Uterus (tissue), 4 donors: ENCODE data around the gene LRFN3. TPM values are rescaled to one million over a fixed set of nuclear protein-coding genes. Genes with fewer than 3 reads are reported as not detected.

Experiments used
- DNase-seq, 2 donors: peaks; one replicate each; pipeline ENCODE4 v3.0.0-alpha.2; 2019 to 2020
- H3K27ac ChIP-seq, 2 donors: fragments of 200-600 bp; sonication (generic); 1 replicate in 1 of 2; 2 replicates in 1 of 2; pipeline ENCODE4 v1.5.1; 2016 to 2018
- H3K27me3 ChIP-seq, 2 donors: fragments of 200-600 bp; sonication (generic); one replicate each; pipeline ENCODE4 v1.5.1; 2018 to 2019; ENCODE audit warnings: control low read depth in 1 of 2
- H3K36me3 ChIP-seq, 2 donors: fragments of 200-600 bp; sonication (generic); one replicate each; pipeline ENCODE4 v1.5.1; 2019; ENCODE audit warnings: control low read depth in 1 of 2
- H3K4me1 ChIP-seq, 2 donors: fragments of 200-600 bp; sonication (generic); one replicate each; pipeline ENCODE4 v1.5.1; 2018 to 2019; ENCODE audit warnings: control low read depth in 1 of 2
- H3K4me3 ChIP-seq, 2 donors: fragments of 200-600 bp; sonication (generic); 1 replicate in 1 of 2; 2 replicates in 1 of 2; pipeline ENCODE4 v1.5.1; 2018 to 2019; ENCODE audit warnings: mild to moderate bottlenecking in 1 of 2
- H3K9me3 ChIP-seq, 2 donors: fragments of 200-600 bp; sonication (generic); one replicate each; pipeline ENCODE4 v1.5.1; 2019; ENCODE audit warnings: control low read depth in 1 of 2
- POLR2A ChIP-seq, 2 donors: fragments of 450-650 bp; IDR thresholded peaks; one replicate each; pipeline ENCODE4 v1.6.1; 2016; ENCODE audit warnings: antibody characterized with exemption in 2 of 2, mild to moderate bottlenecking in 1 of 2, moderate library complexity in 1 of 2
- intact Hi-C: fragments of 100-400 bp; cut with DNase I; formaldehyde crosslinking; loops from one replicate; pipeline ENCODE4 v1.15.1; 2023; ENCODE audit warnings: low total_unique reads
- total RNA-seq, 4 donors: library from RNA; depleted of rRNA in 3 of 4; stranded (reverse); fragments of >200 nt in 3 of 4; gene quantifications; one replicate each; pipeline versions ENCODE4 v1.1.0 to v1.2.4, GENCODE V29; 2014 to 2023
- TF ChIP-seq, protein P1 (sequence below), 4 experiments: fragments of 200-600 bp in 2 of 4; fragments of 450-650 bp in 2 of 4; sonication (generic) in 2 of 4; IDR thresholded peaks; one replicate each; pipeline ENCODE4 v1.5.1; 2016 to 2019; ENCODE audit warnings: antibody characterized with exemption in 4 of 4, mild to moderate bottlenecking in 2 of 4, moderate library complexity in 1 of 4
- donor health status: DM: yes; HTN: yes; CAD: no.

Gene LRFN3, protein sequence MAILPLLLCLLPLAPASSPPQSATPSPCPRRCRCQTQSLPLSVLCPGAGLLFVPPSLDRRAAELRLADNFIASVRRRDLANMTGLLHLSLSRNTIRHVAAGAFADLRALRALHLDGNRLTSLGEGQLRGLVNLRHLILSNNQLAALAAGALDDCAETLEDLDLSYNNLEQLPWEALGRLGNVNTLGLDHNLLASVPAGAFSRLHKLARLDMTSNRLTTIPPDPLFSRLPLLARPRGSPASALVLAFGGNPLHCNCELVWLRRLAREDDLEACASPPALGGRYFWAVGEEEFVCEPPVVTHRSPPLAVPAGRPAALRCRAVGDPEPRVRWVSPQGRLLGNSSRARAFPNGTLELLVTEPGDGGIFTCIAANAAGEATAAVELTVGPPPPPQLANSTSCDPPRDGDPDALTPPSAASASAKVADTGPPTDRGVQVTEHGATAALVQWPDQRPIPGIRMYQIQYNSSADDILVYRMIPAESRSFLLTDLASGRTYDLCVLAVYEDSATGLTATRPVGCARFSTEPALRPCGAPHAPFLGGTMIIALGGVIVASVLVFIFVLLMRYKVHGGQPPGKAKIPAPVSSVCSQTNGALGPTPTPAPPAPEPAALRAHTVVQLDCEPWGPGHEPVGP
- 10 to 100 TPM in 2 of 4 donors, 1 to 10 TPM in 2; 3.1 to 22.4 (median 9.6) TPM for total RNA-seq

DNA sequence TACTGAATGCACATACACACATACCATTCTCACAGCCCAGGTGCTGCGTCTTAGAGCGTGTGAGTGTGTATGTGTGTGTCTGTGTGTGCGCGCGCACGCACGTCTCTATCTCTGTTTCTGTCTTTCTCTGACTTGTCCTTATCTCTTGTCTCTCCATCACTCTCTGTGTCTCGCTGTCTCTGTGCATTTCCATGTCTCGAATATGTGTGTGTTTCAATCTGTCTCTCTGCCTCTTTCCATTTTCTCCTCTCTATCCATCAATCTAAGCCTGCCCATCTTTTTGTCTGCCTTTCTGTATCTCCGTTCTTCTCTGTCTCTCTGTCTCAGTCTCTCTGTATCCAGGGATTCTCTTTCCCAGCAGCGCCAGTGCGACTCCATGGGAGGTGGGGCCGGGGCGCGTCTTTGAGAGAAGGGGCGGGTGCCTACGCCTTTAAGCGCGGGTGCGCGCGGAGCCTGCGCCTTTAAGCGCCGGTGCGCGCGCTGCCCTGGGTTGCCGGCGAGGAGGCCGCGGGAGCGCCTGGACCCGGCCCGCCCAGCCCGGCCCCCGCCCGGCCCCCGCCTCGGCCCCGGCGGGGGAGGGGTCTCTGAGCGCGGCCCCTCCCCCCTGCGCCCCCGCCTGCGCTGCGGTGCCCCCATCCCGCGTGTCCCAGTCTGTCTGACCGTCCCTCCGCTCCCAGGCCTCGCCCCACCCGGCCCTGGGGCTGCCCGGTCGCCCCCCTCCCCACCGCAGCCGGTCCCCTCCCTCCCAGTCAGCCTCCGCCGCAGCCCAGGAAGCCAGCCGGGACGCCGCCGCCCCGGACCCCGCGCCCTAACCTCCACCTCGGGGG, at the start of gene LRFN3:
TSS of gene LRFN3 (plus strand) at position 464 of the 827 bp plus-strand sequence. CDS start 3,052 bp downstream, outside the sequence.
- intact Hi-C loops = loop anchor here (10.0 kb wide), 2 partner anchors 51 to 151 kb away; no protein-coding TSS in a partner anchor

GRCh38 chr19:35887197-35887596, 49.0 kb upstream of the LRFN3 start:
- no peaks in the 10 kb centered on the region for H3K36me3 ChIP-seq
- intact Hi-C loops = loop anchor here (10.0 kb wide), 1 partner anchor 48 kb away; the partner anchor contains the start of gene LRFN3
- DNase-seq = no peak
- no peaks in the 10 kb centered on the region for H3K27me3 ChIP-seq
- H3K27ac ChIP-seq = no peak overlapping the region
- no peak overlapping the region for H3K4me3 ChIP-seq
- TF ChIP-seq, protein P1, sequence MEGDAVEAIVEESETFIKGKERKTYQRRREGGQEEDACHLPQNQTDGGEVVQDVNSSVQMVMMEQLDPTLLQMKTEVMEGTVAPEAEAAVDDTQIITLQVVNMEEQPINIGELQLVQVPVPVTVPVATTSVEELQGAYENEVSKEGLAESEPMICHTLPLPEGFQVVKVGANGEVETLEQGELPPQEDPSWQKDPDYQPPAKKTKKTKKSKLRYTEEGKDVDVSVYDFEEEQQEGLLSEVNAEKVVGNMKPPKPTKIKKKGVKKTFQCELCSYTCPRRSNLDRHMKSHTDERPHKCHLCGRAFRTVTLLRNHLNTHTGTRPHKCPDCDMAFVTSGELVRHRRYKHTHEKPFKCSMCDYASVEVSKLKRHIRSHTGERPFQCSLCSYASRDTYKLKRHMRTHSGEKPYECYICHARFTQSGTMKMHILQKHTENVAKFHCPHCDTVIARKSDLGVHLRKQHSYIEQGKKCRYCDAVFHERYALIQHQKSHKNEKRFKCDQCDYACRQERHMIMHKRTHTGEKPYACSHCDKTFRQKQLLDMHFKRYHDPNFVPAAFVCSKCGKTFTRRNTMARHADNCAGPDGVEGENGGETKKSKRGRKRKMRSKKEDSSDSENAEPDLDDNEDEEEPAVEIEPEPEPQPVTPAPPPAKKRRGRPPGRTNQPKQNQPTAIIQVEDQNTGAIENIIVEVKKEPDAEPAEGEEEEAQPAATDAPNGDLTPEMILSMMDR (IDR thresholded peaks at IDR 0.05) = no peak
- no peak for TF ChIP-seq POLR2A (IDR thresholded peaks at IDR 0.05)
- no peaks in the 10 kb centered on the region for H3K9me3 ChIP-seq
- H3K4me1 ChIP-seq = no peaks in the 10 kb centered on the region

More for the DNA sequence above, at the start of gene LRFN3:
- Histone ChIP-seq H3K4me3 (peak within 1 kb of the TSS; percentile 31 to 69), H3K36me3 (no peaks in the 10 kb centered on the region), H3K4me1 (peaks cover 0 to 5% of the 10 kb centered on the region in 2 donors), H3K27me3 (no peaks in the 10 kb centered on the region), H3K27ac (peak within 1 kb of the TSS; percentile 84 to 90), H3K9me3 (no peaks in the 10 kb centered on the region)
- peak; percentile 75 to 78 for DNase-seq
- peak in 1 of 2 donors; percentile 12 for TF ChIP-seq POLR2A (IDR thresholded peaks at IDR 0.05)
- TF ChIP-seq, protein P1 (IDR thresholded peaks at IDR 0.05) = no peak

GRCh38 chr19:35888398-35888797, 47.8 kb upstream of the LRFN3 start:
- no peaks in the 10 kb centered on the region for H3K36me3 ChIP-seq
- DNase-seq = no peak
- H3K27me3 ChIP-seq = no peaks in the 10 kb centered on the region
- H3K4me3 ChIP-seq = no peak overlapping the region
- H3K9me3 ChIP-seq = no peaks in the 10 kb centered on the region
- intact Hi-C loops = loop anchor here (10.0 kb wide), 1 partner anchor 46 kb away; the partner anchor contains the start of gene LRFN3
- H3K27ac ChIP-seq = no peak overlapping the region
- H3K4me1 ChIP-seq = no peaks in the 10 kb centered on the region
- TF ChIP-seq, protein P1 (IDR thresholded peaks at IDR 0.05) = no peak
- TF ChIP-seq POLR2A (IDR thresholded peaks at IDR 0.05) = no peak

DNA sequence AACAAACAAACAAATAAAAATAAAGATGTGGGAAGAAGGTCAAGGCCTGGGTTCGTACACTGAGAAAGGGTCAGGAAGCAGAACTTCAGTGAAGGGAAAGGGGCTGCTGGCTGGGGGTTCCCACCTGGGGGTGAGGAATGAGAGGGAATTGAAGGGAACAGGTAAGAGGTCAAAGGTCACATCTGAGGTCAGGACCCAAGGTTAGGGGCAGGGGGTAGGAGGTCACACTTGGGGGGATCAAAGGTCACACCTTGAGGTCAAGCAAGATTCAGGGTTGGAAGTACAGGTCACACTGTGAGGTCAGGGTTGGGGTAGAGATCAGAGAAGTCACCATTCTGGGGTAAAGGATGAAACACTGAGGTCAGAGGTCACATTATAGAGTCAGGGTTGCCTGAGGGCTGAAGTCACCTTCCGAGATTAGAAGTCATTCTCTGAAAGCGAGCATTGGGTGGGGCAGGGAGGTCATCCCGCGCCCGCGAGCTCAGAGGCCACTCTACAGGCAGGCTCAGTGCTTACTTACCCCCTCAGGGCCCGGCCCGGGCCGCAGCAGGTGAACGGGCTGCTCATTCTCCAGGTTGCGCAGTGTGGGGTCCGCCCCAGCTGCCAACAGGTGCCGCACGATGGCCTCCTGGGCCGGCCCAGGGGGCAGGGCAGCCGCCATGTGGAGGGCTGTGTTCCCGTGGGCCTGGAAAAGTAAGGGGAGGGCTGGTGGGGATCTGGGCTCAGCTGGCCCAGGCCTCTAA, 46.6 kb upstream of the LRFN3 start:
- Histone ChIP-seq H3K27me3 (no peaks in the 10 kb centered on the region), H3K36me3 (no peaks in the 10 kb centered on the region), H3K4me1 (no peaks in the 10 kb centered on the region), H3K27ac (no peak overlapping the region), H3K4me3 (no peak overlapping the region), H3K9me3 (no peaks in the 10 kb centered on the region)
- no peak for DNase-seq
- TF ChIP-seq, protein P1 (IDR thresholded peaks at IDR 0.05) = no peak
- no peak for TF ChIP-seq POLR2A (IDR thresholded peaks at IDR 0.05)
- intact Hi-C loops = loop anchor here (10.0 kb wide), 1 partner anchor 45 kb away; the partner anchor contains the start of gene LRFN3
